ENCODE measurements around the gene DNAJC6.

The DNAJC6 gene

DNA sequence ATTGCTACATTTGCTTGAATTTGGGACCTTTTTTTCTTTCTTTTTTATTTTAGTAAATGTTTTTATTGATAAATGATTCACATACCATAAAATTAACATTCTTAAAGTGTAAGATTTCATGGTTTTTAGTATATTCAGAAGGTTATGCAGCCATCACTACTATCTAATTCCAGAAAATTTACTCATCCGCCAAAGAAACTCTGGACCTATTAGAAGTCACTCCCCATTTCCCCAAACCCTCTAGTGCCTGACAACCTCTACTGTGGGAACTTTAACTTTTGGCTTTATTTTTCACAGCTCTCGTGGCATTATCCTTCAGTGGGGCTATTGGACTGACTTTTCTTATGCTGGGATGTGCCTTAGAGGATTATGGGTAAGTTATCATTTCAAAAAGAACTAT is 115.7 kb downstream of the DNAJC6 start:
- no peak for DNase-seq (ENCODE audit: low spot score)
- in situ Hi-C loops (cut with MboI; ENCODE audit: low sequenced_read_pairs, unreplicated experiment), result no loop called here
- TF ChIP-seq, protein P1, sequence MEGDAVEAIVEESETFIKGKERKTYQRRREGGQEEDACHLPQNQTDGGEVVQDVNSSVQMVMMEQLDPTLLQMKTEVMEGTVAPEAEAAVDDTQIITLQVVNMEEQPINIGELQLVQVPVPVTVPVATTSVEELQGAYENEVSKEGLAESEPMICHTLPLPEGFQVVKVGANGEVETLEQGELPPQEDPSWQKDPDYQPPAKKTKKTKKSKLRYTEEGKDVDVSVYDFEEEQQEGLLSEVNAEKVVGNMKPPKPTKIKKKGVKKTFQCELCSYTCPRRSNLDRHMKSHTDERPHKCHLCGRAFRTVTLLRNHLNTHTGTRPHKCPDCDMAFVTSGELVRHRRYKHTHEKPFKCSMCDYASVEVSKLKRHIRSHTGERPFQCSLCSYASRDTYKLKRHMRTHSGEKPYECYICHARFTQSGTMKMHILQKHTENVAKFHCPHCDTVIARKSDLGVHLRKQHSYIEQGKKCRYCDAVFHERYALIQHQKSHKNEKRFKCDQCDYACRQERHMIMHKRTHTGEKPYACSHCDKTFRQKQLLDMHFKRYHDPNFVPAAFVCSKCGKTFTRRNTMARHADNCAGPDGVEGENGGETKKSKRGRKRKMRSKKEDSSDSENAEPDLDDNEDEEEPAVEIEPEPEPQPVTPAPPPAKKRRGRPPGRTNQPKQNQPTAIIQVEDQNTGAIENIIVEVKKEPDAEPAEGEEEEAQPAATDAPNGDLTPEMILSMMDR (IDR thresholded peaks at IDR 0.05; ENCODE audit: borderline replicate concordance, control extremely low read depth, extremely low read depth, insufficient read depth, missing control alignments), result no peak

DNA sequence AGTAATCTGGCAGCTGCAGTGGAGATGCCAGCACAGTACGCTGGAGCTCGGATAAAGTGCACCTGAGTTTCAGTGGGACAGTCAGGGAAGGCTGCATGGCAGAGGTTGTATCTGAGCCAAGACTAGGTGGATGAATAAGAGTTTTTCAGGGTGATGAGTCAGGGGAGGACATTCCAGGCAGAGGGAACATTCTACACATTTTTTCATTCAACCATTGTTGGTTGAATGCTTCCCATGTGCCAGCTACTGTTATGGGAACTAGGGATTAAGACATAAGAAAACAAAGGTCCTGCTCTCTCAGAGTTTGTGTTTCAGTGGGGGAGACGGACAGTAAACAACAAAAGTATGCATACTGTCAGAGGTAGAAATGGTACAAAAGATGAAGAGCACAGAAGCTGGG is 116.4 kb downstream of the DNAJC6 start:
- TF ChIP-seq, protein P1 (IDR thresholded peaks at IDR 0.05; ENCODE audit: borderline replicate concordance, control extremely low read depth, extremely low read depth, insufficient read depth, missing control alignments), result no peak
- in situ Hi-C loops (cut with MboI; ENCODE audit: low sequenced_read_pairs, unreplicated experiment), result no loop called here
- no peak for DNase-seq (ENCODE audit: low spot score)

DNA sequence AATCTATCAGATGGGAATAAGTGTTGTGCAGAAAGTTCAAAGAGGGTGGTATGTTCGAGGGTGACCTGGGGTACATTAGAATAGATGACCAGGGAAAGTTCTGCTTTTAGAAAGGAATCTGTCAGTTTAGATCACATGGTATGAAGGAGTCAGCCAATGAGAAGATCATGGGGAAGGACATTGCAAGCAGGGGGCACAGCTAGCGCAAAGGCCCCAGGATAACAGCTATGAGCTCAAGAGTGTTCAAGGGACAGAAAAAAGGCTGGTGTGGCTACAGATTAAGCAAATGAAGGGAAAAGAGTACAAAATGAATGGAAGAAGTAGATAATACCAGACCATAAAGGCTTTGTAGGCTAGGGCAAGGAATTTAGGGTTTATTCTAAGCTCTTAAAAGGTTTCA is 119.7 kb downstream of the DNAJC6 start:
- in situ Hi-C loops (cut with MboI; ENCODE audit: low sequenced_read_pairs, unreplicated experiment), result no loop called here
- no peak for DNase-seq (ENCODE audit: low spot score)
- TF ChIP-seq, protein P1 (IDR thresholded peaks at IDR 0.05; ENCODE audit: borderline replicate concordance, control extremely low read depth, extremely low read depth, insufficient read depth, missing control alignments), result no peak

DNA sequence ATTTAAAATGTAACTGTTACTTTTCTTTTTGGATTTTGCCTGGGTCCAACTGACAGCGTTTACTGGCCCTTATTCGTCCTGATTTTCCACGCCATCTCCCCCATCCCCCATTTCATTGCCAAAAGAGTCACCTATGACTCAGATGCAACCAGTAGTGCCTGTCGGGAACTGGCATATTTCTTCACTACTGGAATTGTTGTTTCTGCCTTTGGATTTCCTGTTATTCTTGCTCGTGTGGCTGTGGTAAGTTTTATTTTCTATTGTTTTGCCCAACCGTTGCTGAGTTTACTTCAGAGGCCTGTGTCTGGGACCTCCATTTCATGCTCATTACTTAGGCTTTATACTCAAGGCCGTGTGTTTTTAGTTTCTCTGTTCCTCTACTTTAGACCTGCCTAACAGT is 120.5 kb downstream of the DNAJC6 start:
- TF ChIP-seq, protein P1 (IDR thresholded peaks at IDR 0.05; ENCODE audit: borderline replicate concordance, control extremely low read depth, extremely low read depth, insufficient read depth, missing control alignments), result no peak
- DNase-seq (ENCODE audit: low spot score), result no peak
- in situ Hi-C loops (cut with MboI; ENCODE audit: low sequenced_read_pairs, unreplicated experiment), result no loop called here

DNA sequence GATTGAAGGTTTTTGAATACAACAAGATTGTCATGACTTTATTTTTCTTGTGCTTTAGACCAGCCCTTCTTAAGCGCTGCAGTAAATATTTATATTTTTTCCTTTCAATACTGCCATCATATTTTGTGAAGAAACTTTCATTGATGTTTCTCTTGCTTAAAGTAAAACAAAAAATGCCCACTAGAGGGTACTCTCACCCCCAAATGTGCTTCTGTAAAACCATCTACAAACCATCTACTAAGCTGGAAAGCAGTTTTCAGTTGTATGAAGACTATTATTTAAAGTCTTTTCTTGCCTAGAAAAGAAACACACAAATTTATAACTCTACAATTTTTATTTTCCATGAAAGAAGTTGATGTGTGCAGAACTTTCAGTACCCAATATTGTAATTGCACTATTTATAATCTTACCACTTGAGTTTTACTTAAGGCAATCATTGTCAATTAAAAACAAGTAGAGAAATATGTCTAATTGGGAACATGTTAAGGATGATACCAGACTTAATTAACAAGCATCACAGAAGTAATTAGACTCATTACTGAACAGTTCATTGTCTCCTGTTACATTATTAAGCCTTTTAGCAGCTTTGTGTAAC is 121.9 kb downstream of the DNAJC6 start:
- peak; percentile 30 for DNase-seq (ENCODE audit: low spot score)
- in situ Hi-C loops (cut with MboI; ENCODE audit: low sequenced_read_pairs, unreplicated experiment), result no loop called here
- TF ChIP-seq, protein P1 (IDR thresholded peaks at IDR 0.05; ENCODE audit: borderline replicate concordance, control extremely low read depth, extremely low read depth, insufficient read depth, missing control alignments), result no peak

DNA sequence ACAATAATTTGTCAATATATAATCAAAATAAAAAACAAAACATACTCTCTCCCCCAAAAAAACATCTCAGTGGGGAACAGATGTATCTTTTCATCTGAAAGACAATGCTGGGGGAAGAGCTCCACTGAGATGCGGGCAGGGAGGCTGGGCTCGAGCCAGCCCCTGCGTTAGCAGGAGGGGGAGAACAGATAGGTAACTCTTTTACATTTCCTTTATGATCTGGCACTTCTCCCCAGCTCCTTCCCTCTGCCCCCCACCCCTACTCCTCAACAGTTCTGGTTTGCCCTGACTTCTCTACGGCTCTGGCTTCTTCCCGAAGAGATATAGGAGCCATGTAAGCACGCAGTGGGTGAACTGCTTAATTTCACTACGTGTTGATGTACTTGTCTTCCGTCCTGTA is 123.6 kb downstream of the DNAJC6 start:
- in situ Hi-C loops (cut with MboI; ENCODE audit: low sequenced_read_pairs, unreplicated experiment), result no loop called here
- DNase-seq (ENCODE audit: low spot score), result no peak
- TF ChIP-seq, protein P1 (IDR thresholded peaks at IDR 0.05; ENCODE audit: borderline replicate concordance, control extremely low read depth, extremely low read depth, insufficient read depth, missing control alignments), result no peak
